ENCODE data around the gene RNF166. TPM values are rescaled to one million over a fixed set of nuclear protein-coding genes. Genes with fewer than 3 reads are reported as not detected.

RNF166 gene
- total RNA-seq, 1 experiment from 2014 or later: 46.2 TPM

GRCh38 chr16:88681084-88681680 is 25.0 kb downstream of the RNF166 start:
- H3K9me3 Mint-ChIP-seq: no peaks in the 10 kb centered on the region
- peak overlapping the region; percentile 45; the same call in 1 of the 2 replicates for H3K27ac Mint-ChIP-seq
- peaks cover 9% of the 10 kb centered on the region for H3K4me1 Mint-ChIP-seq
- POLR2A ChIA-PET: no interaction called here
- peaks cover 2% of the 10 kb centered on the region; the same call in 1 of the 2 replicates for H3K36me3 Mint-ChIP-seq
- no peaks in the 10 kb centered on the region for H3K27me3 Mint-ChIP-seq (ENCODE audit: low read depth)
- H3K4me3 Mint-ChIP-seq: no peak overlapping the region
- ATAC-seq (peak; percentile 65), DNase-seq (ENCODE audit: low spot score) (peak; percentile 79)
- TF ChIP-seq CTCF (IDR thresholded peaks at IDR 0.05) (peak; percentile 40), CBFB (CRISPR knock-in tag; IDR thresholded peaks at IDR 0.05; ENCODE audit: low read depth) (no peak)
- TF ChIP-seq, protein P1, sequence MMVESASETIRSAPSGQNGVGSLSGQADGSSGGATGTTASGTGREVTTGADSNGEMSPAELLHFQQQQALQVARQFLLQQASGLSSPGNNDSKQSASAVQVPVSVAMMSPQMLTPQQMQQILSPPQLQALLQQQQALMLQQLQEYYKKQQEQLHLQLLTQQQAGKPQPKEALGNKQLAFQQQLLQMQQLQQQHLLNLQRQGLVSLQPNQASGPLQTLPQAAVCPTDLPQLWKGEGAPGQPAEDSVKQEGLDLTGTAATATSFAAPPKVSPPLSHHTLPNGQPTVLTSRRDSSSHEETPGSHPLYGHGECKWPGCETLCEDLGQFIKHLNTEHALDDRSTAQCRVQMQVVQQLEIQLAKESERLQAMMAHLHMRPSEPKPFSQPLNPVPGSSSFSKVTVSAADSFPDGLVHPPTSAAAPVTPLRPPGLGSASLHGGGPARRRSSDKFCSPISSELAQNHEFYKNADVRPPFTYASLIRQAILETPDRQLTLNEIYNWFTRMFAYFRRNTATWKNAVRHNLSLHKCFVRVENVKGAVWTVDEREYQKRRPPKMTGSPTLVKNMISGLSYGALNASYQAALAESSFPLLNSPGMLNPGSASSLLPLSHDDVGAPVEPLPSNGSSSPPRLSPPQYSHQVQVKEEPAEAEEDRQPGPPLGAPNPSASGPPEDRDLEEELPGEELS (CRISPR knock-in tag; IDR thresholded peaks at IDR 0.05): 0 out of 2 replicates have a peak, but pooled peaks have one; percentile 40
- CTCF ChIA-PET: interaction anchor here (0.7 to 2.5 kb wide), 10 partner anchors 9 to 486 kb away, joined by 3 to 23 read pairs (median 4); no protein-coding TSS in a partner anchor

- ChIA-PET CTCF (interaction anchor here (0.7 to 2.5 kb wide), 11 partner anchors 8 to 487 kb away, joined by 3 to 23 read pairs (median 4); no protein-coding TSS in a partner anchor), POLR2A (interaction anchor here (0.6 kb wide), 1 partner anchor 1198 kb away, joined by 7 read pairs; no protein-coding TSS in a partner anchor)
- DNase-seq (ENCODE audit: low spot score): no peak
- Mint-ChIP-seq H3K4me1 (peaks cover 9% of the 10 kb centered on the region), H3K27ac (peak overlapping the region; percentile 45; the same call in 1 of the 2 replicates), H3K27me3 (ENCODE audit: low read depth) (no peaks in the 10 kb centered on the region), H3K9me3 (no peaks in the 10 kb centered on the region), H3K4me3 (no peak overlapping the region), H3K36me3 (peaks cover 2% of the 10 kb centered on the region; the same call in 1 of the 2 replicates)
- TF ChIP-seq STAT6 (CRISPR knock-in tag; conservative IDR thresholded peaks at IDR 0.05; ENCODE audit: low read depth): no peak
- TF ChIP-seq ZNF121 (CRISPR knock-in tag; IDR thresholded peaks at IDR 0.05): peak; percentile 64; the same call in 1 of the 2 replicates
- no peak for ATAC-seq
Measured at GRCh38 chr16:88680554-88681083, 25.6 kb downstream of the RNF166 start.

DNA sequence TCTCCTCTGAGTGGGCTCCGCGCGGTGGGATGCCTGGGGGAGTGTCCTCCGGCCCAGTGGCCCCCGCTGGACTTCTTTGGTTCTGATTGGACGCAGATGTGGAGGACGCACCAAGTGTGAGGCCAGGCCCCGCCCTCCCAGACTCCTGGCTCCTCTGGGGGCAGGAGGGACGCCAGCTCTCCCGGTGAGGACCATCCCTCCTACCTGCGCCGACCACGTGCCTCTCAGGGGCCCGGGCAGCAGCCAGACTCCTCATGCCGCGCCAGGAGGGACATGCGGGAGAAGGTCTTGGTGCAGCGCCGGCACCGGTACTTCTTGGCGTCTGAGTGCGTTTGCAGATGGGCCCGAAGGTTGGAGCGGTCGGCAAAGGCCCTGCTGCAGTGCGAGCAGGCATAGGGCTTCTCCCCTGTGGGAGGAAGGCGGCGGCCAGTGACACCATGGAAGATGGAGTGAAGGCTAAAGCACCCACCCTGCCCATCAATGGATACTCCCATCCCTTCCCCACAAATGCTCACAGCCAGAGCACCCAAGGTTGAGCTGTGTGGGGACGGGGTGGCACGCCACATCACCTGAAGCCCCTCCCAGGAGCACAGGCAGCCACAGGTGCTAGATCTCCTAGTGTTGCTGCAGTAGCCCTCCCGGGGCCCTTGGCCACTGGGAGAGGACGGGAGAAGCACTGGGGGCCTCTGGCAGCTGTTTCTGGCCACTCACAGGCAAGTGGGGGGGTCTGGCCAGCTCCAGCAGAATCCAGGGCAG is 27.8 kb downstream of the RNF166 start:
- Mint-ChIP-seq H3K4me1 (no peaks in the 10 kb centered on the region; the same call in 1 of the 2 replicates), H3K27me3 (ENCODE audit: low read depth) (no peaks in the 10 kb centered on the region), H3K4me3 (no peak overlapping the region), H3K36me3 (peaks cover 2% of the 10 kb centered on the region; the same call in 1 of the 2 replicates), H3K27ac (no peak overlapping the region), H3K9me3 (no peaks in the 10 kb centered on the region)
- POLR2A ChIA-PET: no interaction called here
- no peak; the same call in 1 of the 2 replicates for ATAC-seq
- CTCF ChIA-PET: no interaction called here
- DNase-seq (ENCODE audit: low spot score): no peak
- TF ChIP-seq ZNF219 (CRISPR knock-in tag; IDR thresholded peaks at IDR 0.05; ENCODE audit: borderline replicate concordance): no peak
- no peak for TF ChIP-seq ELF4 (CRISPR knock-in tag; IDR thresholded peaks at IDR 0.05; ENCODE audit: low read depth)
- TF ChIP-seq NR3C1 (CRISPR knock-in tag; conservative IDR thresholded peaks at IDR 0.05; ENCODE audit: low read depth): no peak
- no peak for TF ChIP-seq ZMAT4 (CRISPR knock-in tag; IDR thresholded peaks at IDR 0.05)
- TF ChIP-seq CREB1 (CRISPR knock-in tag; IDR thresholded peaks at IDR 0.05): no peak
- no peak for TF ChIP-seq TCF7 (CRISPR knock-in tag; IDR thresholded peaks at IDR 0.05; ENCODE audit: low read depth)
- TF ChIP-seq ATF1 (CRISPR knock-in tag; IDR thresholded peaks at IDR 0.05): no peak
- no peak for TF ChIP-seq STAT6 (CRISPR knock-in tag; conservative IDR thresholded peaks at IDR 0.05; ENCODE audit: low read depth)
- no peak for TF ChIP-seq JAZF1 (CRISPR knock-in tag; IDR thresholded peaks at IDR 0.05)
- no peak for TF ChIP-seq FOXP1 (CRISPR knock-in tag; IDR thresholded peaks at IDR 0.05; ENCODE audit: borderline replicate concordance)
- TF ChIP-seq TEAD4 (CRISPR knock-in tag; IDR thresholded peaks at IDR 0.05): no peak
- TF ChIP-seq, protein P2, sequence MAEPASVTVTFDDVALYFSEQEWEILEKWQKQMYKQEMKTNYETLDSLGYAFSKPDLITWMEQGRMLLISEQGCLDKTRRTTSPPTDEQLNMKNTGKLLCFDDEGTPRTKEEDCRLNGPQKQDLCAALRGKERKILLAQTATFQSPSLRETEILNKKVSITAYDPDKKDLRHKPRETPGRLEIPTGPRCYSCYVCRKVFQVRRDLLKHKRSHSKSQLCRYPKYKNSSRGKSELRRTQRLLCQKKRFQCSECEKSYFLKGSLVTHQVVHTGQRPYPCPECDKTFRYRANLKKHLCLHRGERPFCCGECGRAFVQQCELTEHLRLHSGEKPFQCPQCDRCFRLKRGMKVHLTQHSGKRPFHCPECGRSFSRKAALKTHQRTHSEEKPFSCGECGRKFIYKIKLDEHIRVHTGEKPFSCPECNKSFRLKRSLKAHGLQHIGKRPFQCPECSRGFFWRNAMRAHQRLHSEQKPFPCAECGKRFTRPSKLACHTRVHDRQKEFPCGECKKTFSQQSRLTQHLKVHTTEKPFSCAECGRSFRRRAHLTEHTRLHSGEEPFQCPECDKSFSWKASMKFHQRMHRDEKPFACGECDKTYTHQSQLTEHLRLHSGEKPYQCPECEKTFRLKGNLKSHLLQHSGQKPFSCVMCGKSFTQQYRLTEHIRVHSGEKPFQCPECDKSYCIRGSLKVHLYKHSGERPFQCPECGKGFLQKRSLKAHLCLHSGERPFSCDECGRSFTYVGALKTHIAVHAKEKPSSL (CRISPR knock-in tag; conservative IDR thresholded peaks at IDR 0.05): no peak

Measured in WTC11 (cell line).